ENCODE data around the gene PAK2.
"Not testable (repeated sequence)": the region's sequence is repeated elsewhere in the genome, so short reads cannot be mapped to it uniquely, and the experiment has no call there.

PAK2 gene

DNA sequence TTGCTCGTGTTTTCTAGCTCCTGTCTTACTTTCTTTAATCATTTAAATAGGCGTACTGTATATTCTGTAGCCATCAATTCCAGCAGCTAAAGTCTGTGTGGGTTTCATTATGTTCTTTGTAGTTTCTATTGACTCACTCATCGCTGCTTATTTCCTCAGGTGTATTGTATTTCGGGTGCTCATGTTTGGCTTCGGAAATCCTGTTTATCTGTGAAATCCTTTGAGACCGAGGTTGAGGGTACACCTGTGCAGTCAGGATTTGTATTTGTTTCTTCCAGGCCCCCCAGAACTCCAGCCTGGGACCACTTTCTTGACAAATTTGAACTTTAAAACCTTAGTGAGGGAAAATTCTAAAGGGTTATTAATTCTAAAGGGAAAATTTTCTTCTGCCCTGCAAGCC is 2.0 kb upstream of the PAK2 start:
- DNase-seq = no peak

DNA sequence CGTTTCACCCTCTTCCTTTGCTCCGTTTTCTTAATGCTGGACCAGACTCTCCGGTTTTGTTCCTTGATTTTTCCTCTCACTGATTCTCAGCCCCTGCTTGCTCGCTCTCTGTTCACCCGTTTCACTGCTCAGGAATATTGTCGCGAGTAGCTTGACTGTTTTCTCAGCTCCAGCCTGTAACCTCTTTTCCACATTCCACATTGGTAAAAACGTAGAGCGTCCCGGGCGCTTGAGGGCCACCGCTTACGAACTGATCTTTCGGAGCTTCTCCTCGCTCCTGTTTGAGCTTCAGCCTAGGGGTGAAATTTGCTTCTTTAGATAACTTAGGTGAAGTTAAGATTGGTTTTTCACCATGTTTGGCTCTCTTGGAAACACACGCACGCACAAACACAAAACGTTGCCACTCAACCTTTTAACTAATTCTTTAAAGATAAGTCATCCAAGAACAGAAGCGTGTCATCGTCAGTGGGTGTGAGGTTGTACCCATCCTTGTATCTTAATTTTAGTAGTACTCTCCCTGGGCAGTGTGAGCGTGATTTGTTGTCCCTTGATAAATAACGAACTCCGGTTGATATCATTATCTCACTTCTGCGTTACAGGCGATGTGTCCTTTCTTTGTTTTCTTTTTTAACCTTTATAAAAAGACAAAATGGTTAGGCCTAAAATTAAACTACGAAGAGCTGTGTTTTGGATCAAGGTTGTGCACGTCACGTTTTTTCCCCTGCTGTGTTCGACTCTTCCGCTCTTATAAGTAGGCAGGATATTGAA is 1.0 kb downstream of the PAK2 start:
- DNase-seq = peak; percentile 26

DNA sequence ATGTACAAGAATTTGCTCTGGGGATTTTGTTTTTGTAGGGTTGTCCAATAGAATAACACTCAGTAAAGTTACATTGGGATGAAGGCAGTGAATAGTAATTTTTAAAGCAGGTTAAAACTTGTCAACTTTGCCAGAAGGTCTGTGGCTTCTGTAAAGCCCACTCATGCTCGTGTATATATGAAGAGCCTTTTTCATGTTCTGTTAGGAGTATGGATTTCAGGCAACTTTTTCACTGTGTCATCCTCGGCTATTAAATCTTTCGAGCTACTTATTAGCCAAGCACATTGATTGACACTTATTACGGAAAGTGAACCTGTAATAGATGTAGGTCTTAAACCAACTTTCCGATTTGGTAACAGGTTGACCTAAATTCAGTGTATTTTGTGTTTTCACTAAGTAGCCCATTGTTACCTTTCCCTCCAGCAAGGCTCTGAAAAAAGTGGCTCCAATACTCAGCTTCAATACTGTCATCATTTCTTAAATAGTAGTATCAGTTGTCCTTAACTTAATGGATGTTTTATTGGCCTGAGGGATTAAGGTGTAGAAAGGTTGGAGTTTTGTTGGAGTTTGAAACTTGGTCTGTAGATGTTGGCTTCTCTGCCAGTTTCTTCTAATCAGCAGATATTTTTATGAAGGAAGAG is 1.7 kb downstream of the PAK2 start:
- no peak for DNase-seq

DNA sequence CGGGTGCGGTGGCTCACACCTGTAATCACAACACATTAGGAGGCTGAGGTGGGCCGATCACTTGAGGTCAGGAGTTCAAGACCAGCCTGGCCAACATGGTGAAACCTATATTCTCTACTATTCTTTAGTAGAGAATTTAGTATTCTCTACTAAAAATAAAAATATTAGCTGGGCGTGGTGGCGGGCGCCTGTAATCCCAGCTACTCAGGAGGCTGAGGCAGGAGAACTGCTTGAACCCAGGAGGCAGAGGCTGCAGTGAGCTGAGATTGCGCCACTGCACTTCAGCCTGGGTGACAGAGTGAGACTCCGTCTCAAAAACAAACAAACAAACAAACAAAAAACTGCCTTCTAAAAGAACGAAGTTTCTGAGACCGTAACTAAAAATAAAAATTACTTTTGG is 3.9 kb downstream of the PAK2 start:
- not testable (repeated sequence) for DNase-seq

DNA sequence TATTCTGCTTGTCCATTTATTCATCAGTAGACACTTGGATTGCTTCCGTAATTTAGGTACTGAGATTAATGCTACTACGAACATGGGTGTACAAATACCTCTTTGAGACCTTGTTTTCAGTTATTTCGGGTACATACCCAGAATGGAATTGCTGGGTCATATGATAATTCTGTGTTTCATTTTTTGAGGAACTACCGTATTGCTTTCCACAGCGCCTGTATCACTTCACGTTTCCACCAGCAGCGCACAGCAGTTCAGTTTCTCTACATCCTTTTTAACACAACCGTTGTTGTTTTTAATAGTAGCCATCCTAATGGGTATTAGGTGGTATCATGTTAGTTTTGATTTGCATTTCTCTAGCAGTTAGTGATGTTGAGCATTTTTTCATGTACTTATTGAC is 9.5 kb downstream of the PAK2 start:
- DNase-seq = no peak

DNA sequence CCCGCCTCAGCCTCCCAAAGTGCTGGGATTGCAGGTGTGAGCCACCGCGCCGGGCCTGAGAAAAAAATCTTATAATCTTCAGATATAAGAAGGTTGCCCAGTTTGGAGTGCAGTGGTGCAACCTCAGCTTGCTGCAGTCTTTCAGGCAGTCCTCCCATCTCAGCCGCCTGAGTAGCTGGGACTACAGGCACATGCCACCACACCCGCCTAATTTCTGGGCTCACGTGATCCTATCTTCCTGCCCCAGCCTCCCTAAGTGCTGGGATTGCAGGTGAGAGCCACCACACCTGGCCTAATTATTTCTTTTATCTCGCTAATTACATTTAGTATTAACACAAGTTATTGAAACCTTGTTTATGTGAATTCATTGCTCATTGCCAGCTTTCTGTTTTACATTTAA is 13.5 kb downstream of the PAK2 start:
- DNase-seq = no peak

DNA sequence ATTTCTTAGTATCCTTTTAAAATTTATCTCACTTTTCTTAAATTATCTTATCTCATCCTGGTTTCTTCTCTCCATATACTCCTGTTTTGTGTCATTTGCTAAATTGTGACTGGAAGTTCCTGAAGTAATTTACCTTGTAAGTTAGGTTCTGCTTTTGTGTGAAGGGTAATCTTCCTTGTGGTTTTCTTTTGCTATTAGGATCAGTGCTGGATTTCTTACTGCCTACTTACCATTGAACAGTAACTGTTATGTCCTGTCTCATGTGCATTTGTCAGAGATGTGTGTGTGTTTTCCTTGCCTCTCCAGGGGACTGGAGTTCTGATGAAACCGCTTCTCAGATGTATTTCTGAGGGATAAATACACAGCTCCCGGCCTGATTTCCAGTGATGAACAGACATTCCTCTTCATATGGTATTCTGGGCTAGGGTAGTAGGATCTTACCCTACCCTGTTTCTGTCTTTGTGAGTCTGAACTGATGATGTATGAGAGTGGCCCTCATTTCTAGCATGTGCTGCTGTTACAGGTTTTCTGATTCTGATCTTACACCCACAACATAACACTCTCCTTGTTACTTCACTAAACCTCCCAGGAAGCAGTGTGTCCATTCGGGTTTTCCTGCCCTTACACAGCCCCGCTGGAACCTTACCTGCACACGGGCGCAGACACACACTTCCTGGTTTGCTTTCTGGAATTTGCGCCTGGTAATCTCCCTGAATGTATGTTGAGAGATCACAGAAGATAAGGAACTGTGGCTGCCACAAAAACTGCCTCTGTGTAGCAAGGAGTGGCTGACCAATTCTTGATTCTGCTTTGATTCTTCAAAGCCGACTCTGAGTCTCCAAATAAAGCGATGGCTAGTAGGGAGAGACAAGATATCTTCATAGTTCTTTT is 14.7 kb downstream of the PAK2 start:
- DNase-seq = no peak

DNA sequence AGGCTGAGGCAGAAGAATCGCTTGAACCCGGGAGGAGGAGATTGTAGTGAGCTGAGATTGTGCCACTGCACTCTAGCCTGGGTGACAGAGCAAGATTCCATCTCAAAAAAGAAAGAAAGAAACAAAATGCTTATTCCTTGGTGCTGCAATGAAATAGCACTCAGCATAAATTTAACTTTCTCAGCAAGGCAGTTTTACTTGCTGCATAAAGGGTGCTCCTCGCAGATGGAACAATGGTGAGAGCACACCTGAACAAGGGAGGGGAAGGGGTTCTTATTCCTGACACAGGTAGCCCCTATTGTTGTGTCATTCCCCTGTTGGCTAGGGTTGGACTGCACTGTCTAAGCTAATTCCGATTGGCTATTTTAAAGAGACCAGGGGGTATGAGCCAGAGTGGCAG is 17.1 kb downstream of the PAK2 start:
- DNase-seq = no peak

DNA sequence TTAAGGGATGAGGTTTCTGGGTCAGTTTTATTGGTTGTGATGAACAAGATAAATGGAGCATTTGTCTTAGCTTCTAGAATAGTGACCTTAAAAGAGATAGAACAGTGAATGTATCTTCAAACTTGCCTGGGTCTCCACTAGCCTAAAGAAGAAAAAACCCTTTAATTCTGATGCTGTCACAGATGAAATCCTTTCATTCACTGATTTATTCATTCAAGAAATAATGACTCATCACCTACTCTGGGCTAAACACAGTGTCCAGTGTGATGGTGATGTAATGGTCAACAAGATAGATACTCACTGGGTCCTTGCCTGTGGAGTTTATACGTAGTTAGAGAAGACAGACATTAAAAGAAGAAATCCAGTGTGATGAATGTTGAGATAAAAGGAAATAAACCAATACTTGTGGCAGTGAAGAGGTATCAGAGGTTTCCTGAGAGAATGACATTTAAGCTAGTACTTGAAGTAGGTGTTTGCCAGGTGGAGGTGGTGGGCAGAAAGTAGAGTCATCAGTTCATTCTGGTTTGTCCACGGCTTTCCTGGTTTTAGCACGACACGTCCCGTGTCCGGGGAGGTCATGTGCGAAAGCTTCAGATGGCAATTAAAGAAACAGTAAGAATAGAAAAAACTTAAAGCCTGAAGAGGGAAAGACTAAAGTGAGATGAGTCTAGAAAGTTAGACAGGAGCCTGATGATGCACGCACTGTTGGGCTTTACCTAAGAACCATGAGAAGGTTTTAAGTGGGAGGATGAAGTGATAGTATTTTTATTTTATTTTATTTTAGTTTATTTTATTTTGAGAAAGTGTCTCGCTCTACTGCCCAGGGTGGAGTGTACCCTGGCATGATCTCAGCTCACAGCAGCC is 18.5 kb downstream of the PAK2 start:
- no peak for DNase-seq

DNA sequence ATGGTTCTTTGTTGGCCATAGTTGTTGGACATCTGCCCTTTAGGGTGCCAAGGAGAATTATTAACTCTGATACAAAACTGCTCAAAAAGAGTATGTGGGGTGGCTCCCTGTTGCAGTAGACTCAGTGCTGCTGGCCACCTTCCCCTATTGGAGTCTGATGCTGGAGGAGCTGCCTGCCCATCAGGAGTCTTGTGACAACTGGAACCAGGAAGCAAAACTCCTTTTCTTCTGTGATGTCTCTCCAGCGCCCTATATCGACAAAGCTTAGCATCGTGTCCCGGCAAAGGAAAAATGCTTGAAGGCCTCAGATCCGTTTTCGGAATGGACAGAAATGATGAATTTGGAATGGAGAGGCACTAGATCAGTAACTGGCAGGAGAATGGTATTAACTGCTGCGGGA is 23.5 kb downstream of the PAK2 start:
- DNase-seq = no peak

DNA sequence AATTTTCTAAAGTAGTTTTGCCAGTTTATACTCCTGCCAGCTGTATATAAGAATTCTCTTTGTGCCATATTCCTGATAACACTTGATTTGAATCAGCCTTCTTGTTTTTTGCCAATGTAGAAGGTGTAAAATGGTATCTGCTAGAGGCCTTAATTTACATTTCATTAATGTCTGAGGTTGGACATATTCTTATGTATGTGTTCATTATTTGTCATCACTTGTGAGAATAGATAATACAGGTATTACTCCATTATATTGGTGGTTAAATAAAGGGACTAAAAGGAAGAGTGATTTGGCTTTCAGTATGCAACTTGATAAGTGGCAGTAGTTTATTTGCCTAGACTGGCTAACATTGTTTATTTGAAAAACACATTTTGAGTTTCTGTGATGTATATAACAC is 25.8 kb downstream of the PAK2 start:
- no peak for DNase-seq

DNA sequence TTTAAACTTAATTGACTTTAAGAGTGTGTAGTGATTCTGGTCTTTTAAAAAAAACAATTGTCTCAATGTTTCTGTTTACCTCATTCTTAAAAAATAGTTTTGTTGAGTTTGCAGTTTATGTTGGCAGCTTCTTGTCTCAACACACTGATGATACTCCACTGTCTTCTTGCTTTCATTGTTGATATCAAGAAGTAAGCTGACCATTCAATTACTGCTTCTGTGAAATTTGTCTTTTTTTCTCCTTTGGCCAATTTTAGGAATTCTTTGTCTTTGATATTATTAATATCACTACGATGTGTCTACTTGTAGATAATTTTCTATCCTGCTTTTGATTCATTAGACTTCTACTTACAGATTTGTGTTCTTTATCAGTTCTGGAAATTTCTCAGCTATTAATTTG is 31.4 kb downstream of the PAK2 start:
- no peak for DNase-seq

DNA sequence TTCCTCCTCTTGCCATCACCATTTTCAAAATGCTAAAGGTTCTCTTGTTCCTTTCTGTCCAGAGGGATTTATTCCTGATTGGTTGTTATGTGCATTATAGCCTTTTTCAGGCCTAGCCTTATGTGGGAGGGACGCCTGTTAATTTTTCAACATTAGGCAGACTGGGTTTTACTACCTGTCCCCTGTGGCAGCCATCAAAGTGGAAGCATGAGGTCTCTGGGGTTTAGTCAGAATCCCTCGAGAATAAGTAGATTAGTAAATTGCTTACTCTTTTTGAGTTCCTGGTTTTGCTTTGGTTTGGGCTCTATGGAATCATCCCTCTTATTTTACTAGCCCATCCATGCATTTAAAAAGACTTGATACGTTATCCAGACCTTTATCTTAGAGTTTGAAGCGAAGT is 32.4 kb downstream of the PAK2 start:
- DNase-seq = no peak

DNA sequence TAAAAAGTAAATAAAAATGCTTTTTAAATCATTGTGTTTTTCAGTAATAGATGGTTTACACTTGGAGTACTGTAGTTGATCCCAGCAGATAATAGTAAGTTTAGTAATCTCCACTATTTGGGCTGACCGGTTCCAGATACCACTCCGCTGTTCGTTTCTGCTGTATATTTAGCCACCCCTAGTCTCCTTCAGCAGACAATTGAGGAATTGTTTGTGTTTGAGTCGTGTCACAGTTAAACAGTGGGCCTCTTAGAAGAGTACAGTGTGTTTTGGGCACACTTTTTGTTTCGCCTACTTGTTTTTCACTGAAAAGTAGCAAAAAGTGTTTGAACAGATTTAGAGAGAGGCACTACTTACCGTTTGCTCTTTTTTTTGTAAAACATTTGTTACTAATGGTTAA is 33.2 kb downstream of the PAK2 start:
- DNase-seq = no peak

DNA sequence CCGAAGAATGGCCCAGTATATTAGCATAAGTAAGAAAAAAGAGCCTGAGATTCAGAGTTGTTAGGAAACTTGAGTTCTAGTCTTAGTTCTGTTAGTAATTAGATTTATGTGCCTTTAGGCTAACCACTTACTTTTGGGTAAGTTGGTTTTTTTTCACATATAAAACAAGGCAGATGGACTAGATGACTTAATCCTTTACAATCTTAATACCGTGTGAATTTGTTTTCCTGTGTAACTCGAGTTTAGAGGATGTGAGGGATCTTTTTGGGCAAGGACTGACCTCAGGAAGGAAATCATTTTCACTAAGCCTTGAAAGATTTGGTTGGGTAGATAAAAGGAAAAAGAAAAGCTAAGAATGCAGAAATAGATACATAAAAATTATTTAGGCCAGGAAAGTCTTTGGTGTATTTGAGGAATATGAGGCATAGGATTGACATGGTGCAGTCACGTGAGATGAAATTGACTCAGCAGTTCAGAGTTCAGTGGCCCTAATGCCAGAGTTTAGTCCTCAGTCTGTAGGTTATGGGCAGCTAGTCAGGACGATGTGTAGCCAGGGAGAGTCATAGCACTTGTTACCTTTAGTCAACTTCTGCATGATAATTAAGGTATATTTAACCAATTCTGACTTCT is 34.6 kb downstream of the PAK2 start:
- DNase-seq = no peak

DNA sequence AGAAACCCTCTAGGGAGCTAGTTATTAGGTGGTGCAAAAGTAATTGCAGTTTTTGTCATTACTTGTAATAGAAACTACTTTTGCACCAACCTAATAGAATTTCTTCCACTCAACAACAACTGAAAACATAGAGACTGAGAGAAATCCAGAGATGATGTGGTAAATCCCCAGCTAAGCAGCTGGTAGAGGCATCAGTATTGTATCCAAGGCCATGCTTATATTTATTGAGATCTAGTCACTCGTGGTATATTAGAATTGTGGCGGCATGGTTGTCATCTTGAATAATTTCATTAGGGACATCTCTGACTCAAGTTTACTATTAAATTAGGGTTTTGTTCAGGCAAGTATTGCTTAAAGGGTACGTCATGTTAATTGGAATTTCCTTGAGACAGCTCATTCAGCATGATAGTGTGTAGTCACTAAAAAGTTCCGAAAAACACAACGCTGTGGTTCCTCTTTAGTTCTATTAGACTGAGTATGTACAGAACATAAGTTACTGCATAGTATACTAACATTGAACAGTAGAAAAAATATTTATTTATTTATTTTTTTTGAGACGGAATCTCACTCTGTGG is 35.3 kb downstream of the PAK2 start:
- DNase-seq = no peak

DNA sequence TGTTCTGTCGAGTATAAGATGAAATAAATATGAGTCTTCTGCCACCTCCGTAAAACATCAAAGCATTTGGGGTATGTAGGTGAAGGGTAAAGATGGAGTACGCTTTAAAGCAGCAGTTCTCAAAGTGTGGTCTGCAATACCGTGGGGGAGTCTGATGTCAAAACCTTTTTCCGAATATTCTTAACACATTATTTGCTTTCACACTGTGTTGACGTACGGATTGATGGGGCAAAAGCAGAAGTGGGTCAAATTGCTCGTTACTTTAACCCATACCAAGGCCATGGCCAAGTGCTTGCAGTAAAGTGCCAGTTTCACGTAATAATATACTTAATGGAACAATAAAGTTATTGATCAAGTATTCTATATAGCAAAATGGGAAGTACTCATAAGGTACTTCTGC is 36.3 kb downstream of the PAK2 start:
- no peak for DNase-seq

DNA sequence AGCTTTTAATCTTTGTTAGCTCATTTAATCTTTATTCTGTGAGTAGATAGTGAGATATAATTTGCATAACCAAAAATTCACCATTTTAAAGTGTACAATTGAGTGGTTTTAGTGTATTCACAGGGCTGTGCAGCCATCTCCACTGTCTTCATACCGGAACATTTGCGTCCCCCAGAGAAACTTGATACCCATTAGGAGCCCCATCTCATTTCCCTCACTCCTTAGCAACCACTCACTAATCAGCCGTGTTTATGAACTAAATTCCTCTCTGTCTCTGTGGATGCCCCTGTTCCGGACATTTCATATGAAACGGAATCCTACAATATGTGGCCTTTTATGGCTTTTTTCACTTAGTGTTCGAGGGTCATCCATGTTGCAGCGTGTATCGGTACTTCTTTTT is 38.2 kb downstream of the PAK2 start:
- DNase-seq = no peak

DNA sequence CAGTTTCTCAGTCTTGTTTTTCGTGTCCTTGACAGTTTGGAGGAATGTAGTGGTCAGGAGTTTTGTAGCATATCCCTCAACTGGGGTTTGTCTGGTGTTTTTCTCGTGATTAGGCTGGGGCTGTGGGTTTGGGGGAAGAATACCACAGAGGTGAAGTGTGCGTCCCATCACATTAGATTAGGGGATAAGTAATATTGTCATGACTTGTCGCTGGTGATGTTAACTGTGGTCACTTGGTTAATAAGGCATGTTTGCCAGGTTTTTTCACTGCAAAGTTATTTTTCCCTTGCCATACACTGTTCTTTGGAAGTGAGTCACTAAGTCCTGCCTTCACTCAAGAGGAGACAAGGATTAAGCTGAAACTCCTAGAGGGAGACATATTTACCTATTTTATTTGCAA is 39.1 kb downstream of the PAK2 start:
- DNase-seq = no peak

DNA sequence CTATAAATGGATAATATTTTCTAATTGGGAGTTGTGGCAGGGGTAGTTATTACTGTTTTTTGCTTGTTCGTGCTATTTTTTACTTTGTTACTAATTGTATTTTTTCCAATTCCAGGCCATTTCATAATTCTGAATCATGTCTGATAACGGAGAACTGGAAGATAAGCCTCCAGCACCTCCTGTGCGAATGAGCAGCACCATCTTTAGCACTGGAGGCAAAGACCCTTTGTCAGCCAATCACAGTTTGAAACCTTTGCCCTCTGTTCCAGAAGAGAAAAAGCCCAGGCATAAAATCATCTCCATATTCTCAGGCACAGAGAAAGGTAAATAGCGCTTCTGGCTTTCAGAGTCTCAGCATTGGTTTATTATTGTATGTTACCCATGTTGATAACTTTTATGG is 42.9 kb downstream of the PAK2 start:
- DNase-seq = no peak

DNA sequence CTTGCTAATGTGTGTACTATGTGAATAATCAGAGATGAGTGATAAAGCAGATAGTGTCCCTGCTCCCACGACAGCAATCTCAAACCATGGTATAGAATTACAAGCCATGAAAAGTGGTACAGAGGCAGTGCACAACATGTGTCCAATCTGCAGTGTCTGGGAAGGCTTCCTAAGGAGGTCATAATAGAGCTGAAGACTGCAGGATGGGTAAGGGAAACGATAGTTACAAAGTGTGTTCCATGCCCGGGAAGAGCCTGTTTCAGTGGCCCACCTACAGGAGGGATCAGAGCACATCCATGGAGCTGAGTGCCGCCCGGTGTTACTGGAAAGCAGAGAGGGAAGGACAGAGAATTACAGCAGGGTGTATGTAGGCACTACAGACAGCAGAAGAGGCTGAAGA is 48.9 kb downstream of the PAK2 start:
- no peak for DNase-seq

DNA sequence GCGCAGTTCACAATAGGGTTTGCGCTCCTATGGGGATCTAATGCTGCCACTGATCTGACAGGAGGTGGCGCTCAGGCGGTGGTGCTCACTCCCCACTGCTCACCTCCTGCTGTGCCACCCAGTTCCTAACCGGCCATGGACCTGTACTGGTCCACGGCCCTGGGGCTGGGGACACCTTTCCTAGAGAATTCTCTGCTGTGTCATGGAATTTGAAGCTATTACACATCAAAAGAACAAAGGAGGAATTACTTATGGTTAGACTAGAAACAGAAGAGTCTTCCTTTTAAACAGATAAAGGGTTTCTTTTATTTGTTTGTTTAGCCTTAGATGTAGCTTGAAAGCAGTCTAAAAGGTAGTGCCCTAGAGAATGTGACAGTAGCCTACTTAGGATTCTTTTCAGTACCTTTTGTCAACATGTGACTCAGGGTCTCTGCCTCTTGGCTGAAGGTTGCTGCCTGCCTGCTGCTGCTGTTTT is 50.3 kb downstream of the PAK2 start:
- DNase-seq = no peak

Data from GOT3 (cell line).